H1 (cell line): ENCODE results near the gene CENPW. TPM values are rescaled to one million over a fixed set of nuclear protein-coding genes. Genes with fewer than 3 reads are reported as not detected.

Experiments used
- BACH1 ChIP-seq: IDR thresholded peaks from 2 replicates; pipeline ENCODE4 v1.6.1; 2012; ENCODE audit warnings: low read length, improper control_type of control experiment
- CEBPB ChIP-seq: IDR thresholded peaks from 2 replicates; pipeline ENCODE4 v1.6.1; 2012; ENCODE audit warnings: low read depth, low read length
- POLR2A ChIP-seq, 2 experiments: IDR thresholded peaks; 1 replicate in 1 of 2; 2 replicates in 1 of 2; pipeline ENCODE4 v1.6.1; 2011; ENCODE audit warnings: low read depth in 2 of 2, low read length in 2 of 2, mild to moderate bottlenecking in 2 of 2; ENCODE audit errors: control extremely low read depth in 1 of 2
- RAD21 ChIP-seq, 2 experiments: IDR thresholded peaks in 1 of 2; conservative IDR thresholded peaks in 1 of 2; 2 replicates each; pipeline ENCODE4 v1.6.1; 2011; ENCODE audit warnings: low read depth in 2 of 2, low read length in 2 of 2, improper control_type of control experiment in 1 of 2, inconsistent platforms in 1 of 2, mild to moderate bottlenecking in 1 of 2, moderate library complexity in 1 of 2
- RNF2 ChIP-seq: fragments of 200-900, 300-1000 bp; sonication (generic); IDR thresholded peaks from 2 replicates; pipeline ENCODE4 v1.7.1; 2016; ENCODE audit warnings: borderline replicate concordance, low read depth, mild to moderate bottlenecking, antibody characterized with exemption, low read length; ENCODE audit not compliant: poor library complexity, severe bottlenecking; ENCODE audit errors: missing control alignments
- SIRT6 ChIP-seq: IDR thresholded peaks from one replicate; pipeline ENCODE4 v1.7.1; 2012; ENCODE audit warnings: low read length, inconsistent platforms
- SIX5 ChIP-seq: IDR thresholded peaks from 2 replicates; pipeline ENCODE4 v1.6.1; 2011; ENCODE audit warnings: mild to moderate bottlenecking, low read depth, low read length
- SP1 ChIP-seq: IDR thresholded peaks from 2 replicates; pipeline ENCODE4 v1.6.1; 2011; ENCODE audit warnings: low read depth, low read length
- TEAD4 ChIP-seq: IDR thresholded peaks from 2 replicates; pipeline ENCODE4 v1.6.1; 2012; ENCODE audit warnings: low read depth, low read length, inconsistent platforms, mixed read lengths
- polyA plus RNA-seq, 7 experiments: library from polyadenylated mRNA; depleted of rRNA in 3 of 7; stranded (reverse) in 5 of 7; unstranded in 2 of 7; fragments of >200 nt in 5 of 7; fragments of 200-250 nt in 2 of 7; gene quantifications; 1 replicate in 5 of 7; 2 replicates in 1 of 7; 4 replicates in 1 of 7; pipeline versions ENCODE4 v1.2.1 to v1.2.3, GENCODE V29; 2011 to 2013; ENCODE audit warnings: missing spikeins in 2 of 7, mixed read lengths in 2 of 7
- total RNA-seq: library from RNA; stranded (reverse); fragmentation: NEBNext Ultra II Directional; extraction: Animal tissue kit (Norgen Biotek cat#: 25700); gene quantifications from 2 replicates; pipeline ENCODE4 v1.2.1, GENCODE V29; 2021
- TF ChIP-seq, protein P1 (sequence below): fragments of 300-600 bp; sonication (generic); IDR thresholded peaks from 2 replicates; pipeline ENCODE4 v1.7.1; 2012; ENCODE audit warnings: low read length, moderate library complexity, mild to moderate bottlenecking, inconsistent platforms; ENCODE audit not compliant: insufficient replicate concordance

The CENPW gene
- total and polyA plus RNA-seq, 2 of the 8 experiments (the other 6 are each of a cell fraction or from before 2014, with no cell fraction given) = 22.0 to 91.1 TPM

DNA sequence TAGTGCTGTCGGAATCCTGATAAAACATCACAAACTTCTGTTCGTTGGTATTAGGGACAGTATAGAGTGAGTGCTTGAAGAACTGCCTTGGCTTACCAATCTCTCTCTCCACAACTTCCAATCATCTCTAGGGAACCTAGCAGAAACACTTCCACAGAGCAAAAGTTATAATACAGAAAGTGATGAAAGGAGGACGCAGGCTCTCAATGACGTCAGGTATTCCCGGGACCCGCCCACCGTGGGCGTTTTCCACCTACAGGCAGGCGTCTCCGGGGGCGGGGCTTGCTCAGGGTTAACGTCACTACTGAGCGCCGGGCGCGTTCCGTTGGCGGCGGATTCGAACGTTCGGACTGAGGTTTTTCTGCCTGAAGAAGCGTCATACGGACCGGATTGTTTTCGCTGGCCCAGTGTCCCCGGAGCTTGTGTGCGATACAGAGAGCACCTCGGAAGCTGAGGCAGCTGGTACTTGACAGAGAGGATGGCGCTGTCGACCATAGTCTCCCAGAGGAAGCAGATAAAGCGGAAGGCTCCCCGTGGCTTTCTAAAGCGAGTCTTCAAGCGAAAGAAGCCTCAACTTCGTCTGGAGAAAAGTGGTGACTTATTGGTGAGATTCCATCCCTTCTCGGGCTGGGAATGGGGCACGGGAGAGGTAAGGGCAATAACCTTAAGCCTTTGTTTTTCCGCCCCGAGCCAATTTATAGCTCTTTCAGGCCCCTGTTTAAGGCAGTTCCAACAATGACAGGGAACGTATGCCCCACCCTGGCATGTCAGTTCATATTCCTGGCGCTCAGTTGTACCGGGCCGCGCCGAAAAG is at the start of gene CENPW (continued):
- TF ChIP-seq BACH1 = no peak
- TF ChIP-seq RAD21 (IDR thresholded peaks at IDR 0.05 in 1 of 2, conservative IDR thresholded peaks at IDR 0.05 in 1 of 2; ENCODE audit: low read depth in 2 of 2, low read length in 2 of 2) = 0 out of 4 replicates have a peak, but pooled peaks of 1 of the 2 experiments have one; percentile 2
- TF ChIP-seq RNF2 = no peak
- TF ChIP-seq SP1 = peak; percentile 81; the same call in 1 of the 2 replicates
- TF ChIP-seq SIRT6 = no peak
- no peak for TF ChIP-seq CEBPB
- TF ChIP-seq POLR2A (IDR thresholded peaks at IDR 0.05; ENCODE audit: control extremely low read depth in 1 of 2, low read depth in 2 of 2, low read length in 2 of 2) = peak; percentile 88 to 91
- no peak for TF ChIP-seq TEAD4
- TF ChIP-seq, protein P1, sequence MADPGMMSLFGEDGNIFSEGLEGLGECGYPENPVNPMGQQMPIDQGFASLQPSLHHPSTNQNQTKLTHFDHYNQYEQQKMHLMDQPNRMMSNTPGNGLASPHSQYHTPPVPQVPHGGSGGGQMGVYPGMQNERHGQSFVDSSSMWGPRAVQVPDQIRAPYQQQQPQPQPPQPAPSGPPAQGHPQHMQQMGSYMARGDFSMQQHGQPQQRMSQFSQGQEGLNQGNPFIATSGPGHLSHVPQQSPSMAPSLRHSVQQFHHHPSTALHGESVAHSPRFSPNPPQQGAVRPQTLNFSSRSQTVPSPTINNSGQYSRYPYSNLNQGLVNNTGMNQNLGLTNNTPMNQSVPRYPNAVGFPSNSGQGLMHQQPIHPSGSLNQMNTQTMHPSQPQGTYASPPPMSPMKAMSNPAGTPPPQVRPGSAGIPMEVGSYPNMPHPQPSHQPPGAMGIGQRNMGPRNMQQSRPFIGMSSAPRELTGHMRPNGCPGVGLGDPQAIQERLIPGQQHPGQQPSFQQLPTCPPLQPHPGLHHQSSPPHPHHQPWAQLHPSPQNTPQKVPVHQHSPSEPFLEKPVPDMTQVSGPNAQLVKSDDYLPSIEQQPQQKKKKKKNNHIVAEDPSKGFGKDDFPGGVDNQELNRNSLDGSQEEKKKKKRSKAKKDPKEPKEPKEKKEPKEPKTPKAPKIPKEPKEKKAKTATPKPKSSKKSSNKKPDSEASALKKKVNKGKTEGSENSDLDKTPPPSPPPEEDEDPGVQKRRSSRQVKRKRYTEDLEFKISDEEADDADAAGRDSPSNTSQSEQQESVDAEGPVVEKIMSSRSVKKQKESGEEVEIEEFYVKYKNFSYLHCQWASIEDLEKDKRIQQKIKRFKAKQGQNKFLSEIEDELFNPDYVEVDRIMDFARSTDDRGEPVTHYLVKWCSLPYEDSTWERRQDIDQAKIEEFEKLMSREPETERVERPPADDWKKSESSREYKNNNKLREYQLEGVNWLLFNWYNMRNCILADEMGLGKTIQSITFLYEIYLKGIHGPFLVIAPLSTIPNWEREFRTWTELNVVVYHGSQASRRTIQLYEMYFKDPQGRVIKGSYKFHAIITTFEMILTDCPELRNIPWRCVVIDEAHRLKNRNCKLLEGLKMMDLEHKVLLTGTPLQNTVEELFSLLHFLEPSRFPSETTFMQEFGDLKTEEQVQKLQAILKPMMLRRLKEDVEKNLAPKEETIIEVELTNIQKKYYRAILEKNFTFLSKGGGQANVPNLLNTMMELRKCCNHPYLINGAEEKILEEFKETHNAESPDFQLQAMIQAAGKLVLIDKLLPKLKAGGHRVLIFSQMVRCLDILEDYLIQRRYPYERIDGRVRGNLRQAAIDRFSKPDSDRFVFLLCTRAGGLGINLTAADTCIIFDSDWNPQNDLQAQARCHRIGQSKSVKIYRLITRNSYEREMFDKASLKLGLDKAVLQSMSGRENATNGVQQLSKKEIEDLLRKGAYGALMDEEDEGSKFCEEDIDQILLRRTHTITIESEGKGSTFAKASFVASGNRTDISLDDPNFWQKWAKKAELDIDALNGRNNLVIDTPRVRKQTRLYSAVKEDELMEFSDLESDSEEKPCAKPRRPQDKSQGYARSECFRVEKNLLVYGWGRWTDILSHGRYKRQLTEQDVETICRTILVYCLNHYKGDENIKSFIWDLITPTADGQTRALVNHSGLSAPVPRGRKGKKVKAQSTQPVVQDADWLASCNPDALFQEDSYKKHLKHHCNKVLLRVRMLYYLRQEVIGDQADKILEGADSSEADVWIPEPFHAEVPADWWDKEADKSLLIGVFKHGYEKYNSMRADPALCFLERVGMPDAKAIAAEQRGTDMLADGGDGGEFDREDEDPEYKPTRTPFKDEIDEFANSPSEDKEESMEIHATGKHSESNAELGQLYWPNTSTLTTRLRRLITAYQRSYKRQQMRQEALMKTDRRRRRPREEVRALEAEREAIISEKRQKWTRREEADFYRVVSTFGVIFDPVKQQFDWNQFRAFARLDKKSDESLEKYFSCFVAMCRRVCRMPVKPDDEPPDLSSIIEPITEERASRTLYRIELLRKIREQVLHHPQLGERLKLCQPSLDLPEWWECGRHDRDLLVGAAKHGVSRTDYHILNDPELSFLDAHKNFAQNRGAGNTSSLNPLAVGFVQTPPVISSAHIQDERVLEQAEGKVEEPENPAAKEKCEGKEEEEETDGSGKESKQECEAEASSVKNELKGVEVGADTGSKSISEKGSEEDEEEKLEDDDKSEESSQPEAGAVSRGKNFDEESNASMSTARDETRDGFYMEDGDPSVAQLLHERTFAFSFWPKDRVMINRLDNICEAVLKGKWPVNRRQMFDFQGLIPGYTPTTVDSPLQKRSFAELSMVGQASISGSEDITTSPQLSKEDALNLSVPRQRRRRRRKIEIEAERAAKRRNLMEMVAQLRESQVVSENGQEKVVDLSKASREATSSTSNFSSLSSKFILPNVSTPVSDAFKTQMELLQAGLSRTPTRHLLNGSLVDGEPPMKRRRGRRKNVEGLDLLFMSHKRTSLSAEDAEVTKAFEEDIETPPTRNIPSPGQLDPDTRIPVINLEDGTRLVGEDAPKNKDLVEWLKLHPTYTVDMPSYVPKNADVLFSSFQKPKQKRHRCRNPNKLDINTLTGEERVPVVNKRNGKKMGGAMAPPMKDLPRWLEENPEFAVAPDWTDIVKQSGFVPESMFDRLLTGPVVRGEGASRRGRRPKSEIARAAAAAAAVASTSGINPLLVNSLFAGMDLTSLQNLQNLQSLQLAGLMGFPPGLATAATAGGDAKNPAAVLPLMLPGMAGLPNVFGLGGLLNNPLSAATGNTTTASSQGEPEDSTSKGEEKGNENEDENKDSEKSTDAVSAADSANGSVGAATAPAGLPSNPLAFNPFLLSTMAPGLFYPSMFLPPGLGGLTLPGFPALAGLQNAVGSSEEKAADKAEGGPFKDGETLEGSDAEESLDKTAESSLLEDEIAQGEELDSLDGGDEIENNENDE = no peak
- TF ChIP-seq SIX5 = no peak
